ENCODE data around the gene TIMM22.
"Not testable (repeated sequence)": the region's sequence is repeated elsewhere in the genome, so short reads cannot be mapped to it uniquely, and the experiment has no call there.

Gene TIMM22

DNA sequence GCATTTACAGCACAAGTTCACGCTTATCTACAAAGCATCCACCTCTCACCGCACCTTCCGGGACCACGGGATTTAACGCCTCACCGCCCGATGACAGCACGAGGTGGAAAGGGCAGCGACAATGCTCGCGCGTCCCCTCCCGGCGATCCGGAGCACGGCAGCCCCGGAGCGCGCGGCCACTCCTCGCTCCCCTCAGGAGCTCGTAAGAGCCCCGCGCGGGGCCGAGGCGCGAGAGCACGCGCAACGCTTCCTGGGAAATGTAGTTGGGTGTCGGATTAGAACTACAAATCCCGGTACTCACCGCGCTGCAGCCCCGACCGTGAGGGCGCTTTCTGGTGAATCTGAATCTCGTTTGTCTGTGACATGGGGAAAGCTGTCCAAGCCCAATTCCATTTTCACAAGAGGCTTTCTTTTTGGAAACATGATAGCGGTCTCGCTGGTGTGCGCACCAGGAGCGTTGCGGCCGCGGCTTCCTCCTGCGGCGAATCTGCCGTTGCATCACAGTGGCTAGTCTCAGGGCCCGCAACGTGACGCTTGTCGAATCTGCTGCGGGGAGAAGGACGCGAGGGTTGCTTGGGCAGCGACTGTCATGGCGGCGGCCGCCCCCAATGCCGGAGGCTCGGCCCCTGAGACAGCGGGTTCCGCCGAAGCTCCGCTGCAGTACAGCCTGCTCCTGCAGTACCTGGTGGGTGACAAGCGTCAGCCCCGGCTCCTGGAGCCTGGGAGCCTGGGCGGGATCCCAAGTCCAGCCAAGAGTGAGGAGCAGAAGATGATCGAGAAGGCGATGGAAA is at the start of gene TIMM22:
TIMM22 (plus strand) TSS at position 576 of the 791 bp plus-strand sequence; CDS start at position 590, 14 bp downstream.
- peak; percentile 100 for DNase-seq (ENCODE audit: low read depth, low spot score)

DNA sequence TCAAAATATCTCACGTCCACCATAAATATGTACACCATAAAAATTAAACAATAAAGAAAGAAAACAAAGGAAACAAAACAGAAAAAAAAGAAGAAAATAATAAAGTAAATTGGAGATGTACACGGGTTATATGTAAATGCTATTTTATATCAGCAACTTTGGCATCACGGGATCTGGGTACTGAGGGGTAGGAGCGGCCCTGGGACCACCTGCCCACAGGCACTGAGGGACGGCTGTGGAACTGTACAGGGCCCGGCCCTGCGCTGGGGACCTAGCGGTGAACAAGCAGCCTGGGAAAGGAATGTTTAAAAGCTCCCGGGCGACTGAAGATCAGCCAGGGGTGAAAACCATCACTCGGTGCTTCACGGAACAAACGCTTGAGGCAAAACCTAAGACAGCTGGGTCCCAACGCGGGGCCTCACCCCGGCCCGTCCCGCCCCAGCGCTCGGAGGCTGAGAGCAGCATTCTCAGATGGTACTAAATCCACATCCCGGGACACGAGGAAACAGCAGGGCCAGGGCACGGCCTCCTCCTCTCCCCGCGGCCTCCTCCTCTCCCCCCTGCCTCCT is 48.6 kb upstream of the TIMM22 start:
- peak; percentile 94 for DNase-seq (ENCODE audit: low read depth, low spot score)

DNA sequence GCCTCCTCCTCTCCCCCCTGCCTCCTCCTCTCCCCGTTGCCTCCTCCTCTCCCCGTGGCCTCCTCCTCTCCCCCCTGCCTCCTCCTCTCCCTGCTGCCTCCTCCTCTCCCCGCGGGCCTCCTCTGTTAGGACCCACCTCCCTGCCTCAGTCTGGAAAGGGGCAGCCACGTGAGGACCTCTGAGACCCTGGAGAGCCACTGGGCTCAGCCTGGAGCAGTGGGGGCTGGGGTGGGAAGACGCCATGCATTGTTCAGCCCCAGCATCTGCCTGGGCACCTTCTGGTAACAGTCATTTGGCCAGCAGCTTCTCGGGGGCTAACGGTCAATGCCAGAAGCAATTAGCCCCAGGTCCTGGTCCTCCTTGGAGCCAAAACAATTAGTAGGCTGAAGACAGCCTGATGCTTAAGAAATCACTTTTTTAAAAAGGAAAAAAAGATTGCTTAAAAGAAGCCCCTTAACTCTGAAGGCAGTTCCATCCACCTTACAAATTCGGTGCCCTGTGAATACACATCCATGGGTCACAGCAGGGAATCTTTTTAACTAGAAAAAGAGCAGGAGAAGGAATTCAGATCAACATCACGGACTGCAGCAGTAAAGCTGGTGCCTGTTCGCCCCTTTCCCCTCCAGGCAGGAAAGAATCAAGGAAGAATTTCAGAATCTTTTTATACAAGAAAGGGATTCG is 47.2 kb upstream of the TIMM22 start:
- DNase-seq (ENCODE audit: low read depth, low spot score), result peak; percentile 88

DNA sequence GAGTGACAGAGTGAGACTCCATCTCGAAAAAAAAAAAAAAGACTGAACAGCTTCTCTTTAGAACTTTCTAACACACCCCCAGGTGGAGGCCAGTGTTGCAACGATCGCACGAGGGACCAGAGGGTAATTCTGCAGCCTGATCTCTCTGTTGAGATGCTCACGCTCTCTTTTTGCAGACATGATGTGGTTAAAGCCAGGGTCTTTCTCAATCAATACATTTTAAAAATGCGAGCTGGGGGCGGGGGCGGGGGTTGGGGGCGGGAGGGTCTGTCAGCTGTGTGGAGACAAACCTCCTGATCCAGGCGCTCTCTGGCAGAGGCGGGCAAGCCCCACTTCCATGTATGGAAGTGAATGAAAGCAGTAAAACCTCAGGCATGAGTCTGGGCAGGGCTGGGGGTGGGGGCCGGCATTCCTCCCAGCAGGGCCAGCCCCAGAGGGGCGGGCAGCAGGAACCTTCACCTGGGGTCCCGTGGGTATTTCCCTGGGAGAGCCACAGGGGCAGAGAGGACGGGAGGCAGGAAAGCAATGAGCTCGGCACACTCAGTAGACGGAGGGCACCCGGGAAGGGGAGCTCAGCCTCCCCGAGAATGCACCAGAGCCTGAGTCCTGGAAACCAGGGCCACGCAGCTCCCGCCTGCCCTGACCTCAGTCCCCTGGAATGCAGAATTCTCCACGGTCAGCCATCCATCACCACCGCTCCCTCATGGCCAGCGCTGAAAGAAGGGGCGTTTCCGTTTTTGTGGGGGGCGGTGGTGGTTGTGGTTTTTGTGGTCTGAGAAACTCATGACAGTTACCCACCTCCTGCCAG is 45.4 kb upstream of the TIMM22 start:
- peak; percentile 94 for DNase-seq (ENCODE audit: low read depth, low spot score)

DNA sequence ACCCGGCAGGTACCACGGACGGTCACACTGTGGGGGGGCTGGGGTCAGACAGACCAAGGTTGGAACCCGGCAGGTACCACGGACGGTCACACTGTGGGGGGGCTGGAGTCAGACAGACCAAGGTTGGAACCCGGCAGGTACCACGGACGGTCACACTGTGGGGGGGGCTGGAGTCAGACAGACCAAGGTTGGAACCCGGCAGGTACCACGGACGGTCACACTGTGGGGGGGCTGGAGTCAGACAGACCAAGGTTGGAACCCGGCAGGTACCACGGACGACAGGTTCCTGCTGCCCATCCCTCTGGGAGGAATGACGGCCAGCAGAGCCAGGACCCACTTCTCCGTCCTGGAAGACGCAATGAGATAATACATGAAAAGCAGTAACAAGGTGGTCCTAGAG is 44.3 kb upstream of the TIMM22 start:
- DNase-seq (ENCODE audit: low read depth, low spot score), result not testable (repeated sequence)

DNA sequence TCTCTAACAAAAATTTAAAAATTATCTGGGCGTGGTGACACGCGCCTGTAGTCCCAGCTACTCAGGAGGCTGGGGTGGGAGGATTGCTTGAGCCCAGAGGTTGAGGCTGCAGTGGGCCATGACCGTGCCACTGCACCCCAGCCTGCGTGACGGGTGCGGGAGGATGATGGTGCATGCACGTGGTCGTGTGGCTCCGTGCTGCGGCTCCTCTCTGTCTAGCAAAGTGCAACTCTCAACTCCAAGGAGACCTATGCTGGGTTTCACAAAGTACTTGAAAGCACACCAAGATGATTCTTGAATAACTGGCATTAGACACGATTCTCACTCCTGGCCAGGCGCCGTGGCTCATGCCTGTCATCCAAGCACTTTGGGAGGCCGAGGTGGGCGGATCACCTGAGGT is 43.2 kb upstream of the TIMM22 start:
- no peak for DNase-seq (ENCODE audit: low read depth, low spot score)

DNA sequence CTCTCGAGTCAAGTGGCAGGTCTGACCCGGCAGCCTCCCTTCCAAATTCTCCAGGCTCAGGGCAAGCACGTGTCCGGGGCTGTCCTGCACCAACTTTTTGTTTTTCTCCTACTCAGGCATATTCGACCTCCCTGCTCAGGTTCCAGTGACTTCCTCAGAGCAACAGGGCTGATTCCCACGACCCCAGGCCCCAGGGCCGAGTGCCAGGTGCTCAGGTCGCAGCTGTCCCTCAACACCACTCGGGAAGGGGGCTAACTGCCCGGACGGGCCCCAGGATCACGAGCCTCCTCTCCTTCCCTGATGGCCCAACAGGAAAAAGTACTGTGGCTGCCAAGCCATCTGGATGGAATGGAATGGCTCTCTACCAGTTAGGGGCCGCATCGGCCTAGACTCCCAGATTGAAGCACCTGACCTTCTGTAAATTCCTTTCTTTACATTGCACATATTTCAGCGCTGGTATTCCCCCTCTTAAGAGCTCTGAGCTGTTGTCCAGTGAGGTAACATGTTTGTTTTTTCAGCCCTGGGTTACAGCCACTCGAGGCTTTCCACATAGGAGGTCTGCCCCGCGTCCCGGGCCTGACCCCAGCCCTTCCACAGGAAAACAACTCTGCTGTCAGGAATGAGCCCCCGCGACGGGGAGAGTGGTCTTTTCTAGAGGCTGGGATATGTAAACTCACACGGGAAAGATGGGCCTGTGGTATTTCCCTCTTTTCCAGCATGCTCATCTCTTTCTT is 42.3 kb upstream of the TIMM22 start:
- peak; percentile 46 for DNase-seq (ENCODE audit: low read depth, low spot score)

DNA sequence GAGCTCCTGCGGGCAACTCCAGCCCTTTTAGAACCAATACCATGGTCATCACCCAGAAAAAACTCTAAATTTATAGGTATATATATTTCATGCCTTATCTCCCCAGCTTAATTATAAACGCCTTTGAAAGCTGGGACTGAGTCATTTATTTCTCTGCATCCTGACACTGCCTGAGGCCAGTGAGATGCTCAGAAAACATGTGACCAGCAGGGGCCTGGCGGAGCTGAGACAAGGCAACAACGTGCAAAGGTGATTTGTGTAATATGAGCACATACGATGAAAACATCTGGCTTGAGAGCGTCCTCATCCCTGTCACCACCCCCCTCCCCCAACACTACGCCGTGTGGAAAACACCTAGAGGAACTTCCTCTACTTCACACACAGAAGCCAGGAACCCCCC is 40.0 kb upstream of the TIMM22 start:
- DNase-seq (ENCODE audit: low read depth, low spot score), result peak; percentile 60

DNA sequence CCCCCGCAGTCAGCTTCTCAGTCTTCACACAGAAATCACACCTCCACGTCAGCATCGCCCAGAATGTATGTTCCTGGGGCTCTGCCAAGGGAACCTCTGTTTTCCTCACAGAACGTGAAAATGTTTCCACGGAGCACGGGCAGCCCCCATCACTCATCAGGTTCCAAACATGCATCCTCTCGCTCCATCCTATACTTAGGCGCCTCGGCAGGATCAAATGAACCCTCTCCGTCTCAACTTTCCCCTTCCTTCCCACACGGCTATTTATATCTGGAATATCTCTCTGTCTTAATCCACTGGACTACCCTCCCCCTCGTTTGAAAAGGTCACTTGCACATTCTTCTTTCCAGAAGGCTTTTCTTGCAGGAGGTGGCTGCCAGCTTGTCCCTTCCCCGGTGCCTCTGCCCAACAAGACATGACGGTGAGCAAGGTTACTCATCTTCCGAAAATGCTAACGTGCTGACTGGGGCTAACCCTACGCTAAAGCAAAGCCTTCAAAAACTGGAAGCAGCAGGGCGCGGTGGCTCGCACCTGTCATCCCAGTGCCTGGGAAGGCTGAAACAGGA is 39.0 kb upstream of the TIMM22 start:
- no peak for DNase-seq (ENCODE audit: low read depth, low spot score)

DNA sequence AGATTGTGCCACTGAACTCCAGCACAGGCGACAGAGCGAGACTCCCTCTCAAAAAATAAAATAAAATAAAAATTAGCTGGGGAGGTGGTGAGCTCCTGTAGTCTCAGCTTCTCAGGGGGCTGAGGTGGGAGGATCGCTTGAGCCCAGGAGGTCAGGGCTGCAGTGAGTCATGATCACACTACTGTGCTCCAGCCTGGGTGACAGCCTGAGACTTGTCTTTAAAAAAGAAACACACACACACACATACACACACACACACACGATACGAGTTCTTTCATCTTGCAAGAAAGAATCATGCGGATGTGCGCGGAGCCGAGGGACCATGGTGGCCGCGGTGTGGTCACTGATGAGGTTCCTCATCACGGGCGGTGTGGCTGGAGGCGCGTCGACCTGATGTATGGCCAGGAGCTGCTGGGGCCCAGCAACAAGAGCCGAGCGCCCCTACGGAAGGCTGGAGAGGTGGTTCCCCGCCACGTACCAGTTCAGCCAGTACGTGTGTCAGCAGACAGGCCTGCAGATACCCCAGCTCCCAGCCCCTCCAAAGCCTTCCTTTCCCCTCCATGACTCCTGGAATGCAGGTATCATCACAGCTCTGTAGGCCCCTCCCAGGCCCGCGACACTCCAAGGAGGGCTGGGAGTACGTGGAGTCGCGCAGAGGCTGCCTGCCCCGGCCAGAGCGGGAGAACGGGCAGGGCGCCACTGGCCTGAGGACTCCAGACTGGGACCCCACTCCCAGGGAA is 38.0 kb upstream of the TIMM22 start:
- peak; percentile 60 for DNase-seq (ENCODE audit: low read depth, low spot score)

DNA sequence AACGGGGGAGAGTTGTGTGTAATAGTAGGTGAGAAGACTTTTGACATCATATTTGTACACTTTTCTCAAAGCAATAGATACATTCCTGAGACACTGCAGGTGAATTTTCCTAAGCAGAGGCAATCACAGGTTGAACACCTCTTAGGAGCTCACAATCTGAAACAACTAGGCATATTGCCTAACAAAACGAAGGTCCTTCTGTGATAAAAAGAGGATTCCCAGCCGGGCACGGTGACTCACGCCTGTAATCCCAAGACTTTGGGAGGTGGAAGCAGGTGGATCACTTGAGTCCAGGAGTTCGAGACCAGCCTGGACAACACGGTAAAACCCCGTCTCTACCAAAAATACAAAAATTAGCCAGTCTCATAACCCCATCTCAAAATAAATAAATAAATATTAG is 34.8 kb upstream of the TIMM22 start:
- no peak for DNase-seq (ENCODE audit: low read depth, low spot score)

DNA sequence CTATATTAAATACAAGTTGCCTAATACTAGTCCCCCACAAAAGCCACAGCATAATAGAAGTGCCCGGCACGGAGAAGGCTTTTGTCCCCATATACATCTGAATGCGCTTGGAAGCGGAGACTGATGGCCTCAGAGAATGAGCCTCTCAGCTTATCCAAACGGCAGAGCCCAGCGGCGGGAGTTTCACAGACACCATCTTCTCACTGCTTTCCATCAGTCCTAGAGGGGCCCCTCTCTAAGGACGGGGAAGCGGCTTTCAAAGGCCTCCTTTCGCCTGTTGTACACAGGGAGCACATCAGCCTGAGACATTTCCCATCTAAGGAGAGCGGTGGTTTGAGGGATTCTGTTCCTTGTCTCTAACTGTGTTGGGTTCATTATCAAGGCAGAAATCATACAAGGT is 34.3 kb upstream of the TIMM22 start:
- peak; percentile 77 for DNase-seq (ENCODE audit: low read depth, low spot score)

DNA sequence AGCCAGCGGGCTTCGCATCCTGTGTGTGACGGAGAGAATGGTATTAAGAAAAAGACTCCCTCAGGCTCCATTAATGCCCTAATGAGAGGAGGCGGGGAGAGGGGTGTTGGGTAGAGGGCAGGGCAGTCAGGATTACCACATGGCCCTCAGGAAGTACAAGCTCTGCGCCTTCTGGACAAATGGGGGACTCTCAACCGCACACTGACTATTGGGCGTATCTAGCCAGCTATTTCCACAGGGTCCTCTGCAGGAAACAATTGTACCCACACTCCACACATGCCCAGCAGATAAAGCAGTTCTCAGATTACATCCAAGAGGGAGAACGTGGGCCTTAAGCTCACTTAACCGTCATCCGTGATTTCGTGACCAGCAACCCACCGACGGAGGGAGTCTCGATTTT is 32.1 kb upstream of the TIMM22 start:
- DNase-seq (ENCODE audit: low read depth, low spot score), result peak; percentile 56

DNA sequence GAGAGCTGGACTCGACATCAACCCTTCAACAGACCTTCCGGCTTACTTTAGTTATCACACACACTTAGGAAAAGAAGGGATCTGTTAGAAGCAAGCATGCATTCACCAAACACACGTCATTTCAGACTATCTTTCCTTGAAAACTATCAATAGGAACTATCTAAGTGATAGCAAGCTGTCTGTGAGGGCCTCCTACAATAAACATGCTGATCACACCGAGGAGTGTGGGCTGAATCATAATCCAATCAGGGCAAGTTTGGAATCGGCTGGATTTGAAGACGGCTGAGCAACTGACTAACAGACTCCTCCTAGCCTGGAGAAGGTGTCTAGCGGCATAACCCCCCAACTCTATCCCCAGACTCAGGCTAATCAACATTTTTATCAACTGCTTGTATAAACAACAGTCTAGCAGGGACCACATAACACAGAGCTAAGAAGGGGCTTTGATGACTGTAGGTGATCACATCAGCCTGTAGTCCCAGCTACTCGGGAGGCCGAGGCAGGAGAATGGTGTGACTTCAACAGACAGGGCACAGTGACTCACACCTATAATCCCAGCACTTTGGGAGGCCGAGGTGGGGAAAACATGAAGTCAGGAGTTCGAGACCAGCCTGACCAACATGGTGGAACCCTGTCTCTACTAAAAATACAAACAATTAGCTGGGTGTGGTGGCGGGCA is 31.5 kb upstream of the TIMM22 start:
- peak; percentile 78 for DNase-seq (ENCODE audit: low read depth, low spot score)

DNA sequence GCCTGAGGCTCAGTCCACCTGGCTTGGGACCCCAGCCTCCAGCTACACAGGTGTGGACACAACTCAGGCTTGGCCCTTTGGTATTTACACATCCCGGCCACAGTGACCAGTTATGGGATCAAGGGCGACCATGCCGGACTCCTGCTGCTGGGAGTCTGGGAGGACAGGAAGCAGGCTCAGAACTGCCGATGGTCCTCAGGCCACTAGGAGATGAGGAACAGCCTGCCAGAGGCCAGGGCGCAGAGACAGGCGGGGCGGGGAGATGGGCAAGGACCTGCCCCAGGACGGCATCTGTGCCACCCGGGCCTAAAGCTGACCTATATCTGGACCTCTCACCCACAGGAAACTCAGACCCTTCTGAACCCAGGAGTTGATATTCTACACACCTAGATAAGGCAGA is 29.8 kb upstream of the TIMM22 start:
- no peak for DNase-seq (ENCODE audit: low read depth, low spot score)

DNA sequence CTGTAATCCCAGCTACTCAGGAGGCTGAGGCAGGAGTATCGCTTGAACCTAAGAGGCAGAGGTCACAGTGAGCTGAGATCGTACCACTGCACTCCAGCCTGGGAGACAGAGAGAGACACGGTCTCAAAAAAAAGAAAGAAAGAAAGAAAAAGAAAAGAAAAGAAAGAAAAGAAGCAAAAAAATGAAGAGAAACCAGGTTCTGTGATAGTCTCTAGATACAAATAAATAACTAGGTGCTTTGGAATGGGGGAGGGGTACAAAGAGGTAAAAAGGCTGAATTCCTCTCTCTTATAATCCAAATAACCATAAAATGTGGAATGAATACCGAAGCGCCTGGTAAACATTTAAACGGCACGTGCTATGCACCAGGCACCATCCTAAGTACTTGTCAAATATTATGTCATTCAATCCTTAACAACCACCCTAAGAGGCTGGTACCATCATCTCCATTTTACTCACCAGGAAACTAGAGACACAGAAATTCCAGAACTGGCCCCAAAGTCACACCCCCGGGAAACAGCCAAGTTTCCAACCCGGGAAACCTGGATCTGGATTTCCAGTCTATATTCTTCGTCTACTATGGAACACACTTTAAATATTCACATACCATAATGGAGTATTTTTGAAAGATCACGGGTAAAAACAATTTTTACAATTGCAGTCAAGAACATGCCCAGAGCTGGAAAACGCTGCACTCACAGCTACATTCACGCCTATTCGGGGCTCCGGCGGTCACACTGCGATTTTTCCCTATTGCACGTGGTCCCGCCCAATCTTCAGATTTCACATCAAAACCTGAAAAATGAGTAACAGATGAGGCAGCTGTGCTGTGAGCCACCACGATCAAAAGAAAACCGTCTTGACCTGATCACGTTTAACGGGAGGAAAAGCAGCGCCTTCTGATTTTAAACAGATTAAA is 27.9 kb upstream of the TIMM22 start:
- DNase-seq (ENCODE audit: low read depth, low spot score), result no peak

DNA sequence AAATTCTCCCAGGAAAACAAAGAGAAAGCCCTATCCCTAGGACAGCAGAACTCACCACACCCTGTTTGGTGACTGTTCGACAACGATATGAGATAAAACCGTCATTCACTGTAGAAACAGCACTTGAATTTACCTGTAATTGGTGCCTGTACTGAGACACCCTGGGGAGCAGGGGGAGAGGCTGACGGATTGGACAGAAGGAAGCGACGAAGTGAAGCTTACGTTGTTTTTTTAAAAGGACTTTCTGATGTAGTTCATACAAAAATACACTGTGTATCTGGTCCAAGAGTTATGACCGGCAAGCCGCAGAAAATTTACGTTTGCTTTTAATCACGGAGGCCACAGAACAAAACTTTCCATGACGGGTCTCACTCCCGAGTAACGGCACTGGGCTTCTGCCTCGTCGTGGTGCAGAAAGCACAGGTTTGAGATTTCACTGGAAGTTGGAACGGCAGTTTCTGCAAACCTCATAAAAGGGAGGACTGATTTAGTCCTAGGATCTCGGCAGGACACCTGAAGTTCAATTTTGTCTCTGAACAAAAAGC is 27.0 kb upstream of the TIMM22 start:
- DNase-seq (ENCODE audit: low read depth, low spot score), result no peak

DNA sequence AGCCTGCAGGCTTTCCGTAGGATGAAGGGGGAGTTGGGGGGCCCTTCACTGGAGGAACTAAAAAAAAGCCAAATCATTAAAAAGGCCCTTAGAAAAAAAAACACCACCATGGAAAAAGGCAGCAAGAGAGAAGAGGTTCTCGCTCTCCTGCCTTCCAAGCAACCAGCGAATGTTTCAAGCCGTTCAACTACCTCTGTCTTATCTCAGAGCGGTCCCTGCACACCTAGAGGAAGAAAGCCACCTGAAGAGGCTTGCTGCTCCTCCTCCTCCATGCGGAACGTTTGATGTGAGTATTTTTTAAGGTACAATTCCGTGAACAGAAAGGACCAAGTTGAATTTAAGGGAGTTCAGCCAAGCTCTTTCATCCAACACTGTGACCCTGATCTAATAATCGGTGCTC is 26.6 kb upstream of the TIMM22 start:
- no peak for DNase-seq (ENCODE audit: low read depth, low spot score)
